ENCODE measurements around the gene TAF11L7. TPM values are rescaled to one million over a fixed set of nuclear protein-coding genes. Genes with fewer than 3 reads are reported as not detected.

The TAF11L7 gene
- total and polyA plus RNA-seq, 2 of the 8 experiments (the other 6 are each of a cell fraction or from before 2014, with no cell fraction given), result not detected

DNA sequence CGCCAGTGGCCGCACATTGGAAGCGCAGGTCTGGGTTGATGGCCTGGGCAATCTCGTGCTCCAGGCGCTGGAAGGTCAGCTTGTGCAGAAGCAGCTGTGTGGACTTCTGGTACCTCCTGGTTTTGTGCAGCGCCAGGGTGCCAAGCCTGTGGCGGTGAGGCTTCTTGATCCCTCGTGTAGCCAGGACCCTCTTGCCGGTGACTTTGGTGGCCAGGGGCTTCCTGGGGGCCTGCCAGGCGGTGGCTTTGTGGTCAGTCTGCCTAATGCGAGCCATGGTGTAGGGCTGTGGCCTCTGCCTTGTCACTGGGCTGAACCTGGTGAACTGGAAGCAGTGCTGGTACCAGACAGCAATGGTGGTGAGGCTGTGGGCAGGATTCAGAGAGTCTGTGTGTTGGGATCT lies 40.1 kb upstream of the TAF11L7 start (continued):
- TF ChIP-seq CEBPB (IDR thresholded peaks at IDR 0.05; ENCODE audit: low read depth, low read length) (no peak), SAP30 (IDR thresholded peaks at IDR 0.05; ENCODE audit: insufficient read depth, insufficient replicate concordance, low read length) (no peak)

Measured in H1 (cell line).